MM.1S (cell line): ENCODE data around the gene MEGF11.
A peak's percentile ranks its signal among the peaks of the same experiment; 100 is the strongest.

Source experiments
- EZH2 ChIP-seq: fragments of 300-600 bp; sonication (generic); optimal IDR thresholded peaks from 2 replicates; pipeline ENCODE3; 2017; ENCODE audit warnings: low read depth, mild to moderate bottlenecking, antibody characterized with exemption, low read length, mixed read lengths
- EZH2phosphoT487 ChIP-seq: fragments of 300-600 bp; sonication (generic); IDR thresholded peaks from 2 replicates; pipeline ENCODE4 v1.6.1; 2018; ENCODE audit warnings: antibody characterized with exemption, low read length
- TF ChIP-seq, protein P1 (sequence below): fragments of 300-600 bp; sonication (generic); IDR thresholded peaks from 2 replicates; pipeline ENCODE4 v1.5.1; 2016; ENCODE audit warnings: antibody characterized with exemption, low read length, mixed read lengths

DNA sequence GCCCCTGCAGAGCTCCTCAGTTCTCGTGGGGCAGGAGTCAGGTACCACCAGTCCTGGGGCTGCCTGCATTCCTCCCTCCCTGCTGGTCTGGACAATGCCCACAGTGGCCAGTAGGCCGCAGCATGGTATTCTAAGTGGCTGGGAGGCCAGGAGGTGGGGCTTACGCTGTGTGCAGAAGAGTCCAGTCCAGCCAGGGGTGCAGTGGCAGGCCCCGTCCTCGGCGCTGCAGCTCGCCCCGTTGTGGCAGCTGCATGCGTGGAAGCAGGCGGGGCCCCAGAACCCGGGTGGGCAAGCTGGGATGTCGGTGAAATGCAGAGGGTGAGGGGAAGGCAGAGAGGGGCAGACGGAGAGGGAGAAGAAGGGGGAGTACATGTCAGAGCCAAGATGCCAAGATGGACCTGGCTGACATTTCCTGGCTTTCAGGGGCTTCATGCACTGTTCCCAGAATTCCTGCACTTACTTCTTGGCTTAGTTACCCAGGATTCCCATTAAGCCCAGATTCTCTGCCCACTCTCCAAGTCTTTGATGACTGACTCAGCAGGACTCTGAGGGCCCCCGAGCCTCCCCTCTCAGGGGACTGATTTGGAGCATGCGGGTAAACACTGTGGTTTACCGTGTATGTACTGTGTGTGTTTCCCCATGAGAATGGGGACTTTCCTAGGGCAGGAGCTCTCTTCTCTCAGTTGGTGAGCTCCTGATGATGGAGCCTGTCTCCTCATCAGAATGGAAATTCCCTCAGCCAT is 336.7 kb downstream of the MEGF11 start:
- TF ChIP-seq, protein P1, sequence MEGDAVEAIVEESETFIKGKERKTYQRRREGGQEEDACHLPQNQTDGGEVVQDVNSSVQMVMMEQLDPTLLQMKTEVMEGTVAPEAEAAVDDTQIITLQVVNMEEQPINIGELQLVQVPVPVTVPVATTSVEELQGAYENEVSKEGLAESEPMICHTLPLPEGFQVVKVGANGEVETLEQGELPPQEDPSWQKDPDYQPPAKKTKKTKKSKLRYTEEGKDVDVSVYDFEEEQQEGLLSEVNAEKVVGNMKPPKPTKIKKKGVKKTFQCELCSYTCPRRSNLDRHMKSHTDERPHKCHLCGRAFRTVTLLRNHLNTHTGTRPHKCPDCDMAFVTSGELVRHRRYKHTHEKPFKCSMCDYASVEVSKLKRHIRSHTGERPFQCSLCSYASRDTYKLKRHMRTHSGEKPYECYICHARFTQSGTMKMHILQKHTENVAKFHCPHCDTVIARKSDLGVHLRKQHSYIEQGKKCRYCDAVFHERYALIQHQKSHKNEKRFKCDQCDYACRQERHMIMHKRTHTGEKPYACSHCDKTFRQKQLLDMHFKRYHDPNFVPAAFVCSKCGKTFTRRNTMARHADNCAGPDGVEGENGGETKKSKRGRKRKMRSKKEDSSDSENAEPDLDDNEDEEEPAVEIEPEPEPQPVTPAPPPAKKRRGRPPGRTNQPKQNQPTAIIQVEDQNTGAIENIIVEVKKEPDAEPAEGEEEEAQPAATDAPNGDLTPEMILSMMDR = peak; percentile 26
- TF ChIP-seq EZH2 (no peak), EZH2phosphoT487 (no peak)
